ENCODE results near the gene USP10. TPM values are rescaled to one million over a fixed set of nuclear protein-coding genes. Genes with fewer than 3 reads are reported as not detected.

Gene USP10, protein sequence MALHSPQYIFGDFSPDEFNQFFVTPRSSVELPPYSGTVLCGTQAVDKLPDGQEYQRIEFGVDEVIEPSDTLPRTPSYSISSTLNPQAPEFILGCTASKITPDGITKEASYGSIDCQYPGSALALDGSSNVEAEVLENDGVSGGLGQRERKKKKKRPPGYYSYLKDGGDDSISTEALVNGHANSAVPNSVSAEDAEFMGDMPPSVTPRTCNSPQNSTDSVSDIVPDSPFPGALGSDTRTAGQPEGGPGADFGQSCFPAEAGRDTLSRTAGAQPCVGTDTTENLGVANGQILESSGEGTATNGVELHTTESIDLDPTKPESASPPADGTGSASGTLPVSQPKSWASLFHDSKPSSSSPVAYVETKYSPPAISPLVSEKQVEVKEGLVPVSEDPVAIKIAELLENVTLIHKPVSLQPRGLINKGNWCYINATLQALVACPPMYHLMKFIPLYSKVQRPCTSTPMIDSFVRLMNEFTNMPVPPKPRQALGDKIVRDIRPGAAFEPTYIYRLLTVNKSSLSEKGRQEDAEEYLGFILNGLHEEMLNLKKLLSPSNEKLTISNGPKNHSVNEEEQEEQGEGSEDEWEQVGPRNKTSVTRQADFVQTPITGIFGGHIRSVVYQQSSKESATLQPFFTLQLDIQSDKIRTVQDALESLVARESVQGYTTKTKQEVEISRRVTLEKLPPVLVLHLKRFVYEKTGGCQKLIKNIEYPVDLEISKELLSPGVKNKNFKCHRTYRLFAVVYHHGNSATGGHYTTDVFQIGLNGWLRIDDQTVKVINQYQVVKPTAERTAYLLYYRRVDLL
- total RNA-seq (10 to 100 TPM; 59.5 to 82.9 (median 65.4) TPM), polyA plus RNA-seq (10 to 100 TPM; 17.5 to 29.8 TPM)
- long read RNA-seq, donor 1, transcript USP10-201 (14 exons, 3,009 nt), result major isoform, 43 of 69 reads
- long read RNA-seq, donor 1, partial matches to known transcripts, result 18 of 69 reads
- long read RNA-seq, donor 1, other reads (novel, unspliced or antisense), result 7 of 69 reads
- long read RNA-seq, donor 2, transcript USP10-201 (14 exons, 3,009 nt), result major isoform, 46 of 76 reads
- long read RNA-seq, donor 2, partial matches to known transcripts, result 20 of 76 reads
- long read RNA-seq, donor 2, other reads (novel, unspliced or antisense), result 9 of 76 reads
- long read RNA-seq, donor 3, transcript USP10-201 (14 exons, 3,009 nt), result major isoform, 137 of 276 reads
- long read RNA-seq, donor 3, partial matches to known transcripts, result 108 of 276 reads
- long read RNA-seq, donor 3, other reads (novel, unspliced or antisense), result 28 of 276 reads

DNA sequence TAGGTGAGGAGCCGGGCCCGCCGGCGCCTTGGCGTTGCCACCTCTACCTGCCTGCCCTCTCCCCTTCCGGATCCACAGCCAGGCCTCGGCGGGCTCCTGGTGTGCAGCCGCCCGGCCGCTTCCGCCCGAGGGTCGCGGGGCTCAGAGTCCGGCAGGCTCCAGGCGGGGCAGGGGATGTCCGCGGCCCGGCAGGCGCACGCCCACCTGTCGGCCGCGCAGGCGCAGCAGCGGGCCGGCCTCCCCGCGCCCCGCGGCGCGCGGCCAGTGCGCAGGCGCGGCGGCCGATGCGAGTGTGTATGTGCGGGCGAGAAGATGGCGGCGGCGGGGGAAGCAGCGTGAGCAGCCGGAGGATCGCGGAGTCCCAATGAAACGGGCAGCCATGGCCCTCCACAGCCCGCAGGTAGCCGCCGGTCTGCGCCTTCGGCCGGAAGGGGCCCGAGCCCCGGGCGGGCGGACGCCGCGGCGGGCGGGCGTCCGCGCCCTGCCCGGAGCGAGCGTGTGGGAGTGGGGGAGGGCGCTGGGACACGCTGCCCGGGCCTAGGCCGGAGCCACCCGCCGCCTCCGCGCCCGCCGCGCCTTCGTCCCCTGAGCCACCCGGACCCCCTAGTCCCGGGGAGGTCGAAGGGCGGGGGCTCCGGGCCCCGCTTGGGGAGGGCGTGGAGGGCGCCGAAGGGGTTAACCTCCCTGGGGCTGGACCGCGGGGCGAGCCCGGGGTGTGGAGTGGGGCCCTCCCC, at the start of gene USP10:
TSS of gene USP10 (plus strand) at position 289 of the 734 bp plus-strand sequence. CDS start at position 380, 91 bp downstream.
- no peaks in the 10 kb centered on the region for H3K9me3 ChIP-seq
- TF ChIP-seq, protein P1, sequence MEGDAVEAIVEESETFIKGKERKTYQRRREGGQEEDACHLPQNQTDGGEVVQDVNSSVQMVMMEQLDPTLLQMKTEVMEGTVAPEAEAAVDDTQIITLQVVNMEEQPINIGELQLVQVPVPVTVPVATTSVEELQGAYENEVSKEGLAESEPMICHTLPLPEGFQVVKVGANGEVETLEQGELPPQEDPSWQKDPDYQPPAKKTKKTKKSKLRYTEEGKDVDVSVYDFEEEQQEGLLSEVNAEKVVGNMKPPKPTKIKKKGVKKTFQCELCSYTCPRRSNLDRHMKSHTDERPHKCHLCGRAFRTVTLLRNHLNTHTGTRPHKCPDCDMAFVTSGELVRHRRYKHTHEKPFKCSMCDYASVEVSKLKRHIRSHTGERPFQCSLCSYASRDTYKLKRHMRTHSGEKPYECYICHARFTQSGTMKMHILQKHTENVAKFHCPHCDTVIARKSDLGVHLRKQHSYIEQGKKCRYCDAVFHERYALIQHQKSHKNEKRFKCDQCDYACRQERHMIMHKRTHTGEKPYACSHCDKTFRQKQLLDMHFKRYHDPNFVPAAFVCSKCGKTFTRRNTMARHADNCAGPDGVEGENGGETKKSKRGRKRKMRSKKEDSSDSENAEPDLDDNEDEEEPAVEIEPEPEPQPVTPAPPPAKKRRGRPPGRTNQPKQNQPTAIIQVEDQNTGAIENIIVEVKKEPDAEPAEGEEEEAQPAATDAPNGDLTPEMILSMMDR (IDR thresholded peaks at IDR 0.05), result no peak
- H3K4me3 ChIP-seq, result peak within 1 kb of the TSS; percentile 78 to 100 (median 98)
- no peaks in the 10 kb centered on the region for H3K27me3 ChIP-seq
- no peaks in the 10 kb centered on the region for H3K36me3 ChIP-seq
- DNase-seq (peak; percentile 71 to 83), ATAC-seq (peak; percentile 80 to 95 (median 88))
- 1% methylated on average over 56 to 95 of the region's 97 CpGs for WGBS, 2 donors
- peak within 1 kb of the TSS; percentile 75 to 94 (median 90) for H3K27ac ChIP-seq
- intact Hi-C loops (cut with DNase I), result loop anchor here in 1 of 10 donors (5.0 kb wide), 1 partner anchor 48 kb away; no protein-coding TSS in a partner anchor
- H3K4me1 ChIP-seq, result peaks cover 4 to 47% (median 39%) of the 10 kb centered on the region in 9 donors

DNA sequence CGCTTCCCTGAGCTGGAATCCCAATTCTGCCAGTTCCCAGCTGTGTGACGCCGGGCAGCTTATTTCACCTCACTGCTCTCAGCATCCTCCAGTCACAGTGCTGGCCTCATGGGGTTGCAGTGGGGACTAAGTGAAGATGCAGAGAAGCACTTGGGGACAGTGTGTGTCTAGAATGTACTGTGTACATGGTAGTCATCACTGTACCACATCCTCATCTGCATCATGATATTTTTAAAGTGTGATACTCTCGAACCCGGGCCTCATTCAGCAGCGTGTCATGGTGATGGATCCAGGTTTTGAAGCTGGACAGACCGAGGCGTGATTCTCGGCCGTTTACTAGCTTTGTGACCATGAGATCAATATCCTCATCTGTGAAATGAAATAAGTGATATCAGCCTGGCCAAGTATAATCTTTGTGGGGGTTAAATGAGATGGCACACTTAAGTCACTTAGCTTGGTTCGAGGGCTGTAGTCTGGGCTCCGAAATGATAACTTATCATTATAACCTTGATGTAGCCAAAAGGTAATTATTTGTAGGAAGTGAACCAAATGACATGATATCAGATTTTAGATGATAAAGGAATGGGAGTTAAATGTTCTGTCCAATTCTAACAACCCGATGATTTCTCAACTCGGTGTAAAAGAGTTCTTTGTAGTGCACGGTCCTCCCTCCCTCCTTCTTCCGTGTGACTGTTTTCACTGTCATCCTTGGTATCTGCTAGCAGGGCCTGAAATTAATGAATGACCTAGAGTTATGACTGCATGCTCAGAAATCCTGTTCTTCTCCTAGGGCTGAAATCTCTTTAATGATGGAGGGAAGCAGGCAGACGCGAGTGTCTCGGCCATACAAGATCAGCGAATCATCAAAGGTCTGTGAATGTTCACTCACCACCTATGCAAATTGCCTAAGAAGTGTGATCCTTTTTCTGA, 49.5 kb upstream of the USP10 start:
- Histone ChIP-seq H3K4me1 (peaks cover 2 to 31% (median 23%) of the 10 kb centered on the region in 9 donors), H3K9me3 (no peaks in the 10 kb centered on the region), H3K4me3 (no peak overlapping the region), H3K27ac (peak overlapping the region in 4 of 10 donors; percentile 72 to 97 (median 93)), H3K36me3 (peaks cover 0 to 49% (median 17%) of the 10 kb centered on the region in 9 donors), H3K27me3 (no peaks in the 10 kb centered on the region)
- TF ChIP-seq, protein P1 (IDR thresholded peaks at IDR 0.05), result no peak
- 79 to 83% methylated on average over 20 of the region's 20 CpGs for WGBS, 2 donors
- intact Hi-C loops (cut with DNase I), result loop anchor here in 1 of 10 donors (5.0 kb wide), 2 partner anchors 52 to 87 kb away; no protein-coding TSS in a partner anchor
- ATAC-seq (peak in 1 of 8 donors; percentile 6), DNase-seq (no peak)

DNA sequence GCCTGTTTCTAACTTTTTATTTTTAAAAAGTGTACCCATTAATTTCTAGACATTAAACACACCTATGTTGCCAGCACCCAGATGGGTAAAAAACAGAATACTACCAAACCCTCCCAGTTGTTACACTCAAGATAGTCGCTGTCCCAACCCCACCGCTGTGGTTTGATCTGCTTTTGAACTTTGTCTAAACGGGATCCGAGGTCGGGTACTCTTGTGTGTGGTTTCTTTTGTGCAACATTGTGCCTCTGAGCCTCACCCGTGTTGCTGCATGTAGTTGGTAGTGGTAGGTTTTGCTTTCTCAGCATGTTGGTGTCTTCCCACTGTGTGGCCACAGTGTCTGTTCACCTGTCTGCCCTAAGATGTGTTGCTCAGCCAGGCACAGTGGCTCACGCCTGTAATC, 47.2 kb upstream of the USP10 start:
- no peak overlapping the region for H3K27ac ChIP-seq
- H3K4me1 ChIP-seq, result peaks cover 2 to 27% (median 20%) of the 10 kb centered on the region in 9 donors
- H3K27me3 ChIP-seq, result no peaks in the 10 kb centered on the region
- TF ChIP-seq, protein P1 (IDR thresholded peaks at IDR 0.05), result no peak
- WGBS, 2 donors, result 92 to 96% methylated on average over 7 of the region's 7 CpGs
- intact Hi-C loops (cut with DNase I), result loop anchor here in 1 of 10 donors (5.0 kb wide), 2 partner anchors 50 to 85 kb away; no protein-coding TSS in a partner anchor
- H3K4me3 ChIP-seq, result no peak overlapping the region
- ATAC-seq (no peak), DNase-seq (no peak)
- peaks cover under 1 to 70% (median 31%) of the 10 kb centered on the region in 9 donors for H3K36me3 ChIP-seq
- H3K9me3 ChIP-seq, result no peaks in the 10 kb centered on the region

All from heart right ventricle (tissue), 16 donors.